Lower leg skin (tissue), 3 donors: ENCODE data around the gene WDR11.

Source experiments
- POLR2A ChIP-seq, 2 donors: fragments of 450-650 bp; IDR thresholded peaks; one replicate each; pipeline ENCODE4 v1.6.1; 2016 to 2017; ENCODE audit warnings: antibody characterized with exemption in 2 of 2, mild to moderate bottlenecking in 1 of 2, moderate library complexity in 1 of 2
- TF ChIP-seq, protein P1 (sequence below), 3 donors: fragments of 450-650 bp; IDR thresholded peaks; one replicate each; pipeline ENCODE4 v1.5.1; 2016; ENCODE audit warnings: antibody characterized with exemption in 3 of 3, mild to moderate bottlenecking in 3 of 3, moderate library complexity in 2 of 3

DNA sequence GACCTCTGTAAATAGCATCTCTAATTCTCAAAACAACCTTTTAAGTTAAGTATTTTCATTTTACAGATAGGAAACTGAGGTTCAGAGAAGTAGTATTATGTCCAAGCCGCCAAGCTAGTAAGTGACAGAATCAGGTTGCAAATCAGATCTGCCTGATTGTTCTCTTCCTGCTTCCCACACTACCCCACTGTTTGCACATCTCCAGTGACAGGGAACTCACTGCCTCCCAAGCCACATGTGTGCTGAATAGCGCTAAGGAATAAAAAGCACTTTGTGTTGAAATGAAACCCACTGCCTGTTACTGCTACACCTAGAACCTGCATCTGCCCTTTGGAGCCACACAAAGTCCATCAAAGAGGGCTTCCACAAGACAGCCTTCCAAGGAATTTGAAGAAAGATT, 45.1 kb upstream of the WDR11 start:
- TF ChIP-seq, protein P1, sequence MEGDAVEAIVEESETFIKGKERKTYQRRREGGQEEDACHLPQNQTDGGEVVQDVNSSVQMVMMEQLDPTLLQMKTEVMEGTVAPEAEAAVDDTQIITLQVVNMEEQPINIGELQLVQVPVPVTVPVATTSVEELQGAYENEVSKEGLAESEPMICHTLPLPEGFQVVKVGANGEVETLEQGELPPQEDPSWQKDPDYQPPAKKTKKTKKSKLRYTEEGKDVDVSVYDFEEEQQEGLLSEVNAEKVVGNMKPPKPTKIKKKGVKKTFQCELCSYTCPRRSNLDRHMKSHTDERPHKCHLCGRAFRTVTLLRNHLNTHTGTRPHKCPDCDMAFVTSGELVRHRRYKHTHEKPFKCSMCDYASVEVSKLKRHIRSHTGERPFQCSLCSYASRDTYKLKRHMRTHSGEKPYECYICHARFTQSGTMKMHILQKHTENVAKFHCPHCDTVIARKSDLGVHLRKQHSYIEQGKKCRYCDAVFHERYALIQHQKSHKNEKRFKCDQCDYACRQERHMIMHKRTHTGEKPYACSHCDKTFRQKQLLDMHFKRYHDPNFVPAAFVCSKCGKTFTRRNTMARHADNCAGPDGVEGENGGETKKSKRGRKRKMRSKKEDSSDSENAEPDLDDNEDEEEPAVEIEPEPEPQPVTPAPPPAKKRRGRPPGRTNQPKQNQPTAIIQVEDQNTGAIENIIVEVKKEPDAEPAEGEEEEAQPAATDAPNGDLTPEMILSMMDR (IDR thresholded peaks at IDR 0.05) = no peak
- TF ChIP-seq POLR2A (IDR thresholded peaks at IDR 0.05) = no peak
